Ishikawa (cell line): ENCODE measurements around the gene AGPAT3.

Experiments used
- CEBPB ChIP-seq: IDR thresholded peaks from 2 replicates; pipeline ENCODE4 v1.6.1; 2012
- CREB1 ChIP-seq: IDR thresholded peaks from 2 replicates; pipeline ENCODE4 v1.6.1; 2012; ENCODE audit warnings: low read depth
- EGR1 ChIP-seq: IDR thresholded peaks from 2 replicates; pipeline ENCODE4 v1.6.1; 2012
- EP300 ChIP-seq: IDR thresholded peaks from 2 replicates; pipeline ENCODE4 v1.6.1; 2012; ENCODE audit warnings: borderline replicate concordance
- FOXM1 ChIP-seq: IDR thresholded peaks from 2 replicates; pipeline ENCODE4 v1.6.1; 2012; ENCODE audit warnings: low read depth, borderline replicate concordance
- MAX ChIP-seq: IDR thresholded peaks from 2 replicates; pipeline ENCODE4 v1.6.1; 2012
- NFIC ChIP-seq: IDR thresholded peaks from 2 replicates; pipeline ENCODE4 v1.6.1; 2012
- RAD21 ChIP-seq: IDR thresholded peaks from 2 replicates; pipeline ENCODE4 v1.6.1; 2012; ENCODE audit warnings: low read depth
- REST ChIP-seq: IDR thresholded peaks from 2 replicates; pipeline ENCODE4 v1.6.1; 2012; ENCODE audit warnings: low read depth, mild to moderate bottlenecking
- TAF1 ChIP-seq: IDR thresholded peaks from 2 replicates; pipeline ENCODE4 v1.6.1; 2012; ENCODE audit warnings: low read depth, mild to moderate bottlenecking
- TCF12 ChIP-seq: IDR thresholded peaks from 2 replicates; pipeline ENCODE4 v1.6.1; 2012; ENCODE audit warnings: low read depth
- TEAD4 ChIP-seq: IDR thresholded peaks from 2 replicates; pipeline ENCODE4 v1.6.1; 2012
- USF1 ChIP-seq: IDR thresholded peaks from 2 replicates; pipeline ENCODE4 v1.6.1; 2012
- YY1 ChIP-seq: IDR thresholded peaks from 2 replicates; pipeline ENCODE4 v1.6.1; 2012; ENCODE audit warnings: low read depth
- ZBTB7A ChIP-seq: IDR thresholded peaks from 2 replicates; pipeline ENCODE4 v1.6.1; 2012; ENCODE audit warnings: low read depth

Gene AGPAT3

GRCh38 chr21:43994646-43995045, 129.6 kb downstream of the AGPAT3 start:
- TF ChIP-seq RAD21 = no peak
- no peak for TF ChIP-seq YY1

GRCh38 chr21:43995521-43996105, 130.6 kb downstream of the AGPAT3 start:
- TF ChIP-seq CEBPB (no peak), EP300 (no peak), CREB1 (no peak), TCF12 (no peak), TEAD4 (no peak), YY1 (no peak)

GRCh38 chr21:43997766-43998742, 133.0 kb downstream of the AGPAT3 start:
- TF ChIP-seq FOXM1 = no peak
- no peak for TF ChIP-seq YY1
- no peak for TF ChIP-seq USF1
- TF ChIP-seq TCF12 = no peak

- TF ChIP-seq TAF1 (no peak), FOXM1 (no peak), CEBPB (no peak), ZBTB7A (no peak), MAX (no peak), EP300 (no peak), TCF12 (no peak), RAD21 (no peak), CREB1 (no peak), TEAD4 (no peak), USF1 (no peak), NFIC (no peak), EGR1 (no peak), REST (no peak), YY1 (no peak)
Measured at GRCh38 chr21:44000360-44000759, 135.3 kb downstream of the AGPAT3 start.

- TF ChIP-seq CREB1 = no peak
- TF ChIP-seq TCF12 = no peak
- no peak for TF ChIP-seq EGR1
- TF ChIP-seq TAF1 = no peak
- TF ChIP-seq TEAD4 = no peak
Measured at GRCh38 chr21:44002511-44002910, 137.5 kb downstream of the AGPAT3 start.

- TF ChIP-seq TCF12 (no peak), USF1 (no peak), EP300 (no peak), CEBPB (no peak), TEAD4 (no peak), FOXM1 (no peak), TAF1 (no peak), NFIC (no peak), YY1 (no peak), EGR1 (no peak), ZBTB7A (no peak), CREB1 (no peak), REST (no peak), MAX (no peak), RAD21 (no peak)
Measured at GRCh38 chr21:44003307-44003966, 138.4 kb downstream of the AGPAT3 start.
